HG03442 (cell line): ENCODE results near the gene ZBTB46.
"Not testable (repeated sequence)": the region's sequence is repeated elsewhere in the genome, so short reads cannot be mapped to it uniquely, and the experiment has no call there.

ENCODE experiments used
- ATAC-seq: cut with Tn5 transposase; IDR thresholded peaks from one replicate; pipeline ENCODE4 v1.9.1; 2021; ENCODE audit warnings: mild to moderate bottlenecking, moderate library complexity; ENCODE audit not compliant: unreplicated experiment

ZBTB46 gene

DNA sequence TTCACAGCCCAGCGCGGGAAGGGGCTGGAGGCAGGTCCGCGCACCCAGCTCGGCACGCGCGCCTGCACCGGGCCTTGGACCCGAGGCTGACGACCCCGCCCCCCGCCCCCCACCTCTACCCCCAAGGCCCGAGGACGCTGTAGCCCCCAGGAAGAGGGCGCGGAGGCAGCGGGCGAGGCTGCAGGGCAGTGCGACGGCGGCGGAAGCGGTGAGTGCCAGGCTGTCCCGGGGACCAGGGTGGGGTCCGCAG is 93.4 kb downstream of the ZBTB46 start:
- ATAC-seq, result no peak

DNA sequence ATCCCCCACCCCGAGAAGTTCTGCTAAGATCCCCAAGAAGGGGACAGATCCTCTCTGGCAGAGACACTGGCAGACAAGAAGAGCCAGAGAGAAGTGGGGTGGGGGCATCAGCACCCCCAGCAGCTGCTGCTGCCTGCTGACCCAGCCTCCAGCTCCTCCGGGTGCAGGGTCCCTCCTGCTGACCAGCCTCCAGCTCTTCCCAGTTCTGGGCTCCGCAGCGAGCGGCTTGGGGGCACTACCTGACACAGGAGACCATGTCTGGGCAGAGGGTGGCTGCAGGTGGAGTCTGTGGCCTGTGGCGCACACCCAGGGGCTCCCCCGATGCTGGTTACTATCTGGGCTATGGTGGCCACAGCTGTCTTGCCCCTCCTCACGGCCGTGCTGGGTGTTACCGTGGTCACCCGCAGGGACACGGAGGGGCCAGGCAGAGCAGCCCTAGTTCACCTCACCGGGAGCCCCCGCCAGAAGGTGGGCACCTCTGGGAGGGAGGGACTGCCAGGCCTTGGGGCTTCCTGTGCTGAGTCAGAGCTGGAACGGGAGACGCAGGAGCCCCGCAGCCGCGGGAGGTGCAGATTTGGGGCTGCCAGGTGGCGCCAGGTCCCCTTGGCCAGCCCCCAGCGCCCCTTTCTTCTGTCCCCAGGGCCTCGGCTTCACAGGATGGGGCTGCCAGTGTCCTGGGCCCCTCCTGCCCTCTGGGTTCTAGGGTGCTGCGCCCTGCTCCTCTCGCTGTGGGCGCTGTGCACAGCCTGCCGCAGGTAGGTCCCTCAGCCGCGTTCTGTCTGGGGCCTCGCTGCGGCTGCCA is 94.0 kb downstream of the ZBTB46 start:
- ATAC-seq, result no peak

DNA sequence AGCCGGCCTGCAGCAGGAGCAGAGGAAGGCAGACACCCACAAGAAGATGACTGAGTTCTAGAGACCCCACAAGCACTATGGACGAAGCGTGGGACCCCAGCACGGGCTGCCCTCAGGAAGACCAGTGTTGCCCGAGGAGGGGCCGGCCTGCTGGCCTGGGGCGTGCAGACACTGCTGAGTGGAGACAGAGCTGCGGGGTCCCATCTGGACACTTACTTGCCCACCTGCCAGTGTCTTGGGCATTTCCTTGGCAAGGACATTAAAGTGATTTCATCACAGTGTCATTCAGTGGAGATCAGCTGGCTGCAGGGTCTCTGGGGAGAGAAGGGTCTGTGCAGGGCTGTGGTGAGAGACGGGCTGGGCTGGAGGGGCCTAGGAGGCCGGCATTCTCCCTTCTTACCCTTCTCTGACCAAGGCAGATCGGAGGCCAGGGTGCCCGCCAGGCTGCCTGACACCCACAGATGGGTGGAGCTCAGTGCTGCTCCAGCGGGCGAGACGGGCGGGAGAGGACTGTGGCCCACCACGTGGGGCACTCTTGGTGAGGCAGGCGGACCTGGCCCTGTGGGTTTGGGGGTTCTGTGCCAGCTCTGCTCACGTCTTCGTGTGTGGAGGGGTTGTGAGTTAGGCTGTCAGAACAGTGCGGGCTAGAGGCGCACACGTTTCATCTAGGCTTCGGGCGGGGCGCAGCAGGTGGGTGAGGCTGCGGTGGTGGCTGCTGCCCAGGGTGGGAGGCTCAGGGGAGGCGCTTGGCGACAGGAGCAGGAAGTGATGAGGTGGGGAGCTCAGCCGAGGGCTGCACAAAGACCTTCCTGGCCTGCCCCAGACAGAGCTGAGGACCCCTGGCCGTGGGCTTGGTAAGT is 95.0 kb downstream of the ZBTB46 start, which contains the start of gene LIME1:
LIME1 (plus strand) TSS at position 806 of the 860 bp plus-strand sequence. CDS start 886 bp downstream, outside the sequence.
- ATAC-seq, result no peak

DNA sequence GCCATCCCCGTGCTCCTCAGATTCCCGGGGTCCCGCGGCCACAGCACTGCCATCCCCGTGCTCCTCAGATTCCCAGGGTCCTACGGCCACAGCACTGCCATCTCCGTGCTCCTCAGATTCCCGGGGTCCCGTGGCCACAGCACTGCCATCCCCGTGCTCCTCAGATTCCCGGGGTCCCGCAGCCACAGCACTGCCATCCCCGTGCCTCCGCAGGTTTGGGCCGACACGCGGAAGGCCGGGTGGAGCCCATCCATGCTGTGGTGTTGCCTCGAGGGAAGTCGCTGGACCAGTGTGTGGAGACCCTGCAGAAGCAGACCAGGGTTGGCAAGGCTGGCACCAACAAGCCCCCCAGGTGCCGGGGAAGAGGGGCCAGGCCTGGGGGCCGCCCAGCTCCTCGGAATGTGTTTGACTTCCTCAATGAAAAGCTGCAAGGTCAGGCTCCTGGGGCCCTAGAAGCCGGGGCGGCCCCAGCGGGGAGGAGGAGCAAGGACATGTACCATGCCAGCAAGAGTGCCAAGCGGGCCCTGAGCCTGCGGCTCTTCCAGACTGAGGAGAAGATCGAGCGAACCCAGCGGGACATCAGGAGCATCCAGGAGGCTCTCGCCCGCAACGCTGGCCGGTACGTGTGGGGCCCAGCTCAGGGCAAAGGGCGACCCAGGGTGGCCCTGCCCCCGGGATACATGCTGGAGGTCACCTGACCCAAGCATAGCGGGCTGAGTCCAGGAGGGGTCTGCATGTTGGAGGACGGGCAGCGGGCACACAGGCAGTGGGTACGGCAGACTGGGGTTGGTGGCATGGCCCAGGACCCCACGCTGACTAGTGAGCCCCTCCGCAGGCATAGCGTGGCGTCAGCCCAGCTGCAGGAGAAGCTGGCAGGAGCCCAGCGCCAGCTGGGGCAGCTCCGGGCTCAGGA is 95.9 kb downstream of the ZBTB46 start:
- ATAC-seq, result no peak

DNA sequence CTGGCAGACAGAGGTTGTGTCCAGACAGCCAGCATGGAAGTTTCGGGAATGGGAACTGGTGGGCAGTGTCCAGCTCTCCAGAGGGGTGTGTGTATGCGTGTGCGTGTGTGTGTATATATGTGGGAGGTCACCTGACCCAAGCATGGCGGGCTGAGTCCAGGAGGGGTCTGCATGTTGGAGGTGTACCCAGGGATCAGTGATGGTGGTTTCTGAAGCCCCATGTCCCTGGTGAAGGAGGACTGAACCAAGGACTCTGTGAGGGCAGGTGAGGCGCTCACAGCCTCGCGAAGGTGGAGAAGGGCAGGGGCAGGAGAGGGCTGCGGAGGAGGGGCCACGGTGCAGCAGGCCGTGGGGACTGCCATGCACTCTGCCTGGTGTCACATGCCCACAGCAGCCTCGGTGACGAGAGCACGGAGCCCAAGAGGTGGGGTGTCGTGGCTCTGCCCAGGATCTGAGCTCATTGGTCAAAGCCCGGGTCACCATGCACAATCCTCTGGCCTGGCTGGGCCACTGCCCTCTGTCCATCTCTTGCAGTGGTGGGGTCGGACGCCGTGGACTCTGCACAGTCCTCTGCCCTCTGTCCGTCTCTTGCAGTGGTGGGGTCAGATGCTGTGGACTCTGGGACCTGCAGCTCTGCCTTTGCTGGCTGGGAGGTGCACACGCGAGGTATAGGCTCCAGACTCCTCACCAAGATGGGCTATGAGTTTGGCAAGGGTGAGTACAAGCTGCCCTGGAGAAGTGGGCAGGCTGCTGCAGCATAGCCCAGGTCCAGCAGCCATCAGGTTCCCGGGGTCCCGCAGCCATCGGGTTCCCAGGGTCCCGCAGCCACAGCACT is 96.7 kb downstream of the ZBTB46 start:
- no peak for ATAC-seq

DNA sequence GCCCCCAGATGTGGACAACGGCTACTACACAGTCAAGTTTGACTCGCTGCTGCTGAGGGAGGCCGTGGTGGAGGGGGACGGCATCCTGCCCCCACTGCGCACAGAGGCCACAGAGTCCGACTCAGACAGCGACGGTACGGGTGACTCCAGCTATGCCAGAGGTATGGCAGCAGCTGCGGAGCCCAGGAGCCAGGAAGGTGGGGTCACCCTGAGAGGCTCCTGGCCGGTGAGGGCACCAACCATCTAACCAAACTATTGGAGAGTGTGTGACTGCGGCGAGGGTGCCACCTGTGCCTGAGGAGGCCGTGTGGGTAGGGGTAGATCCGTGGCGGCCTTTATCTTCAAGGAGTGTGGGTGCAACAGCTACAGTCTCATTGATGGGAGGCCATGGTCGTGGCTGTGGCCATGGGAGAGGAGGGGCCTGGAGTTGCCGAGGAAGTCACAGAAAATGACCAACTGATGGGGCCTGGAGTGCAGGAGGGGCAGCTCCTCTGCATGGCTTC is 97.4 kb downstream of the ZBTB46 start:
- no peak for ATAC-seq

DNA sequence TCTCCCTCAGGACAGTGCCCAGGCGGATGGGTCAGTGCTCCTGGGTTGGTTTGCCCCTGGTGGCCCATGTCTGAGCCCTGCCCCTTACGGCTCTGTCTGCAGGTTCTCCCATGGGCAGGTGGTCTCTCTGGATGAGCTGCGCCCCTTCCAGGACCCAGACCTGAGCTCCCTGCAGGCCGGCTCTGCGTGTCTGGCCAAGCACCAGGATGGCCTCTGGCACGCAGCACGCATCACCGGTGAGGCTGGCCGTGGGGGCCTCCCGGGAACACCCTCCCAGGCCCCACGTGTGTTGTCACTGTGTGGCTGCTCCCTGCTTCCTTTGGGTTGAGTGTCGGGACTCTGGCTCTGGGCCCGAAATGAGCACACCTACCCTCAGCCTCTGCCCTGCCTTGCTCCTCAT is 97.9 kb downstream of the ZBTB46 start:
- no peak for ATAC-seq

DNA sequence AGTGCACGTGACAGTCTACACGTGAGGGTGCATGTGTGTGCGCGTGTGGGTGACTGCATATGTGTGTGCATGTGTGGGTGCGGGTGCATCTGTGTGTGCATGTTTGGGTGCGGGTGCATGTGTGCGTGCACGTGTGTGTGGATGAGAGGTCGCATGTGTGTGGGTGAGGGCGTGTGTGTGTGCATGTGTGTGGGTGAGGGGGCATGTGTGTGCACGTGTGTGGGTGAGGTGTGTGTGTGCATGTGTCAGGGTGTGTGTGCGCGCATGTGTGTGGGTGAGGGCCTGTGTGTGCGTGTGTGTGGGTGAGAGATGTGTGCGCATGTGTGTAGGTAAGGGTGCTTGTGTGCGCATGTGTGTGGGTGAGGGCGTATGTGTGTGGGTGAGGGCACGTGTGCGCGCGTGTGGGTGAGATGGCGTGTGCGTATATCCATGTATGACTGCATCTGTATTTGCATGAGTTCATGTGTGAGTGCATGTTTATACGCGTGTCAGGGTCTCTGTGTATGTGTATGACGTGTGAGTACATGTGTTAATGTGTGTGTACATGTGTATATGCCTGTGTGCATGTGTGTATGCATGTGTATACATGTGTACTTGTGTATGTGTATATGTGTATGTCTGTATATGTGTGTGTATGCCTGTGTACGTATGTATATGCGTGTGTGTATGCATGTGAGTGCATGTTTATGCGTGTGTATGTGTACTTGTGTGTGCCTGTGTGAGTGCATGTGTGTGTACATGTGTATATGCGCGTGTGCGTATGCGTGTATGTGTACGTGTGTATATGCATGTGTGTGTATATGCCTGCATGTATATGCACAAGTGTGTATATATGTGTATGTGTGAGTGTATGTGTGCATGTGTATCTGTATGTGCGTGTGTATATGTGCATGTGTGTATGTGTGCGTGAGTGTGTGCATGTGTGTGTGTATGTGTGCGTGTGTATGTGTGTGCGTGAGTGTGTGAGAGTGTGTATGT is 98.7 kb downstream of the ZBTB46 start:
- no peak for ATAC-seq

DNA sequence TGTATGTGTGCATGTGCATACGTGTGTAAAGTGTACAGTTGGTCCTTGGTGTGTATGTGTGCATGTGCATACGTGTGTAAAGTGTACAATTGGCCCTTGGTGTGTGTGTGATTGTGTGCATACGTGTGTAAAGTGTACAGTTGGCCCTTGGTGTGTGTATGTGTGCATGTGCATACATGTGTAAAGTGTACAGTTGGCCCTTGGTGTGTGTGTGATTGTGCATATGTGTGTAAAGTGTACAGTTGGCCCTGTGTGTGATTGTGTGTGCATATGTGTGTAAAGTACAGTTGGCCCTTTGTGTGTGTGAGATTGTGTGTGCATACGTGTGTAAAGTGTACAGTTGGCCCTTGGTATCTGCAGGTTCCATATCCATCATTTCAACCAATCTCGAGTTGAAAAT is 99.7 kb downstream of the ZBTB46 start:
- ATAC-seq, result no peak

DNA sequence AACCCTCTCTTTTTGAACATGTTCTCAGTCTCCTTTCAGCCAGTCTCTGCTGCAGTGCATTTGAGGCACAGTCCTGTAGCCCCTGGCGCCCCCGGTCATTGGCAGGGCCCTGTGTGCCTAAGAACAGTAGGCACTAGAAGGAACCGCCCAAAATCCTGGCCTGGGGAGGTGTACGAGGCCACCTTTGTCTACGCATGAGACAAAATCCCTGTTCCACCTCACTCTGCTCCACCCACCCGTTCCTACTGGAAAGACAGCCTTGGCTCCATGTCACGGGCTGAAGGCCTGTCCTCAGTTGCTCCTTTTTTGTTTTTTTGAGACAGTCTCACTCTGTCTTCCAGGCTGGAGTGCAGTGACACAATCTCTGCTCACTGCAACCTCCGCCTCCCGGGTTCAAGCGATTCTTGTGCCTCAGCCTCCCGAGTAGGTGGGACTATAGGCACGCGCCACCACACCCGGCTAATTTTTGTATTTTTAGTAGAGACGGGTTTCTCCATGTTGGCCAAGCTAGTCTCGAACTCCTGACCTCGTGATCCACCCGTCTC is 100.8 kb downstream of the ZBTB46 start:
- ATAC-seq, result not testable (repeated sequence)

DNA sequence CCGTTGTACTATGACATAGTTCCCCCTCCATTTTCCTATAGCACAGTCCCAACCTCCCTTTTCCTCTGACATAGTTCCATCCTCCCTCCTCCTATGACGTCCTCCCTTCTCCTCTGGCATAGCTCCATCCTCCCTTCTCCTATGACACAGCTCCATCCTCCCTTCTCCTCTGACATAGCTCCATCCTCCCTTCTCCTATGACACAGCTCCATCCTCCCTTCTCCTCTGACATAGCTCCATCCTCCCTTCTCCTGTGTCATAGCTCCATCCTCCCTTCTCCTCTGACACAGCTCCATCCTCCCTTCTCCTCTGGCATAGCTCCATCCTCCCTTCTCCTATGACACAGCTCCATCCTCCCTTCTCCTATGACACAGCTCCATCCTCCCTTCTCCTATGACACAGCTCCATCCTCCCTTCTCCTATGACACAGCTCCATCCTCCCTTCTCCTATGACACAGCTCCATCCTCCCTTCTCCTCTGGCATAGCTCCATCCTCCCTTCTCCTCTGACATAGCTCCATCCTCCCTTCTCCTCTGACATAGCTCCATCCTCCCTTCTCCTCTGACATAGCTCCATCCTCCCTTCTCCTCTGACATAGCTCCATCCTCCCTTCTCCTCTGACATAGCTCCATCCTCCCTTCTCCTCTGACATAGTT is 108.0 kb downstream of the ZBTB46 start:
- not testable (repeated sequence) for ATAC-seq

DNA sequence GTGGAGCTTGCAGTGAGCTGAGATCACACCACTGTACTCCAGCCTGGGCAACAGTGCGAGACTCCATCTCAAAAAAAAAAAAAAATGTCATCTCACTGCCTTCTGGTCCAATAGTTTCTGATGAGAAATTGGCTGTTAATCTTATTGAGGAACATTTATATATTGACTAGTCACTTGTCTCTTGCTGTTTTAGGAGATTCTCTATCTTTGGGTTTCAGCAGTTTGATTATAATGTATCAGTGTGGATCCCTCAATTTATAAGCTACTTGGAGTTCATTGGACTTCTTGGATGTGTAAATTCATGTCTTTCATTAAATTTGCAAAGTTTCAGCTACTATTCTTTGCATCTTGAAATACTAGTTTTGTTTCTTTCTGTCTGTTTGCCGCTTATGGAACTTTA is 112.1 kb downstream of the ZBTB46 start:
- no peak for ATAC-seq

DNA sequence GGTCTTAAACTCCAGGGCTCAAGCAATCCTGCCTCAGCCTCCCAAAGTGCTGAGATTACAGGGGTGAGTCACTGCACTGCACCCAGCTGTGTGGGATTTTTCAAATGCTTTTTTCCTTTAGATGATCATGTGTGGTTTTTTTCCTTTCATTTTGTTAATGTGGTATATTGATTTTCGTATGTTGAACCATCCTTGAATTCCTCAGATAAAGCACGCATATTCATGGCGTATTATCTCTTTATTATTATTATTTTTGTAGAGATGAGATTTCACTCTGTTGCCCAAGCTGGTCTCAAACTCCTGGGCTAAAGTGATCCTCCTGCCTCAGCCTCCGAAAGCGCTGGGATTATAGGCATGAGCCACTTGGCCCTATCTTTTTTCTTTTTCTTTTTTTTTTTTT is 116.2 kb downstream of the ZBTB46 start:
- ATAC-seq, result no peak

DNA sequence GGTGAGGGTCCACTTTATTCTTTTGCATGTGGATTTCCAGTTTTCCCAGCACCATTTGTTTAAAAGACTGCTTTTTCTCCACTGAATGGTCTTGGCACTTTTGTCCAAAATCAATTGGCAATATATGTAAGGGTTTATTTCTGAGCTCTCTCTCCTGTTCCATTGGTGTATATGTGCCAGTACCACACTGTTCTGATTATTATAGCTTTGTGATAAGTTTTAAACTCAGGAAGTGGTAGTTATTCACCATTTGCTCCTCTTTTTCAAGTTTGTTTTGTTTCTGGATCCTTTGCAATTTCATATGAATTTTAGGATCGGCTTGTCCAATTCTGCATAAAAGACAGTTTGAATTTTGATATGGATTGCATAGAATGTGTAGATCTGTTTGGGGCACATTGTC is 118.9 kb downstream of the ZBTB46 start:
- no peak for ATAC-seq

DNA sequence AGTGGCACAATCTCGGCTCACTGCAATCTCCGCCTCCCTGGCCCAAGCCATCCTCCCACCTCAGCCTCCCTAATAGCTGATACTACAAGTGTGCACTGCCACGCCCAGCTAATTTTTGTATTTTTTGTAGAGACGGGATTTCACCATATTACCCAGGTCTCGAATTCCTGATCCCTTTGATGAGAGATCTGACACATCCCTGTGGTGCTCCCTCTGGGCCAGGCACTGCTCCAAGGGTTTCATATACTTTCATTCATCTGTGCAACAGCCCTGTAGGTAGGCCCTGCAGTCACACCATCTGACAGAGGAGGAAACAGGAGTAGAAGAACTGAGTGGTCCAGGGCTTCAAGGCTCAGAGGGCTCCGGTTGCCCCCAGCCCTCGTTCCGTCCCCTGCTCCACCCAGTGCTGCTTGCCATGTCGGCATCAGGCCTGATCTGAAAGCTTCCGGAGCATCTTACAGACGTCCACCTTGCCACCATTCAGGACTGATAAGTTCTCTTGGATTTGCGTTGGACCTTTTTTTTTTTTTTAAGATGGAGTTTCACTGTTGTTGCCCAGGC is 119.9 kb downstream of the ZBTB46 start:
- no peak for ATAC-seq

DNA sequence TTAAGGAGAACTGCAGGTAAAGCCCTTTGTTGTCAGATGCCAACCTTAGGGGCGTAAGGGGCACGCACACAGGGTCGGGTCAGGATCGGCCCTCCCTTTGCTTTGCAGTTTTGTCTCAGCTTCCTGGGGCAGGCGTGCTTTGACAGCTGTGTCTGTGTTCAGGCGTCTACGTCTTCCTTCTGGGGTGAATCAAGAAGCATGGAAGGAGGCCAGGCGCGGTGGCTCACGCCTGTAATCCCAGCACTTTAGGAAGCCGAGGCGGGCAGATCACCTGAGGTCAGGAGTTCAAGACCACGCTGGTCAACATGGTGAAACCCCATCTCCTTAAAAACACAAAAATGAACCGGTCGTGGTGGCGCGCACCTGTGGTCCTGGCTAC is 121.9 kb downstream of the ZBTB46 start:
- ATAC-seq, result no peak

DNA sequence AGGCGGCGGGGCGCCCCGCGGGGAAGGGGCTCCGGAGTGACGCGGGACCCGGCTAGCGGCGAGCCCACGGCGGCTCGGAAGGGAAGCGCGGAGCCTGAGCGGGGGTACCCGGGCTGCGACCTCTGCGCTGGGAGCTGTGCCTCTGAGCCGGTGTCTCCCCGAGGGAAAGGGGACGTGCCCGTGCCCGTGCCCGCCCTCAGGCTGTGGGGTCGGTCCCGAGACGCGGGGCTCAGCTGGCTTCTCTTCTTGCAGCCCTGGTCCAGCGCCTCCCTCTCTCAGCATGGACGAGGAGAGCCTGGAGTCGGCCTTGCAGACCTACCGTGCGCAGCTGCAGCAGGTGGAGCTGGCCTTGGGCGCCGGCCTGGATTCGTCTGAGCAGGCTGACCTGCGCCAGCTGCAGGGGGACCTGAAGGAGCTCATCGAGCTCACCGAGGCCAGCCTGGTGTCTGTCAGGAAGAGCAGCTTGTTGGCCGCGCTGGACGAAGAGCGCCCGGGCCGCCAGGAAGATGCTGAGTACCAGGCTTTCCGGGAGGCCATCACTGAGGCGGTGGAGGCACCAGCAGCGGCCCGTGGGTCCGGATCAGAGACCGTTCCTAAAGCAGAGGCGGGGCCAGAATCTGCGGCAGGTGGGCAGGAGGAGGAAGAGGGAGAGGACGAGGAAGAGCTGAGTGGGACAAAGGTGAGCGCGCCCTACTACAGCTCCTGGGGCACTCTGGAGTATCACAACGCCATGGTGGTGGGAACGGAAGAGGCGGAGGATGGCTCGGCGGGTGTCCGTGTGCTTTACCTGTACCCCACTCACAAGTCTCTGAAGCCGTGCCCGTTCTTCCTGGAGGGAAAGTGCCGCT is 122.5 kb downstream of the ZBTB46 start:
- ATAC-seq, result peak; percentile 17
